ENCODE results near the gene CHEK2.
"Not testable (repeated sequence)": the region's sequence is repeated elsewhere in the genome, so short reads cannot be mapped to it uniquely, and the experiment has no call there.

Gene CHEK2

DNA sequence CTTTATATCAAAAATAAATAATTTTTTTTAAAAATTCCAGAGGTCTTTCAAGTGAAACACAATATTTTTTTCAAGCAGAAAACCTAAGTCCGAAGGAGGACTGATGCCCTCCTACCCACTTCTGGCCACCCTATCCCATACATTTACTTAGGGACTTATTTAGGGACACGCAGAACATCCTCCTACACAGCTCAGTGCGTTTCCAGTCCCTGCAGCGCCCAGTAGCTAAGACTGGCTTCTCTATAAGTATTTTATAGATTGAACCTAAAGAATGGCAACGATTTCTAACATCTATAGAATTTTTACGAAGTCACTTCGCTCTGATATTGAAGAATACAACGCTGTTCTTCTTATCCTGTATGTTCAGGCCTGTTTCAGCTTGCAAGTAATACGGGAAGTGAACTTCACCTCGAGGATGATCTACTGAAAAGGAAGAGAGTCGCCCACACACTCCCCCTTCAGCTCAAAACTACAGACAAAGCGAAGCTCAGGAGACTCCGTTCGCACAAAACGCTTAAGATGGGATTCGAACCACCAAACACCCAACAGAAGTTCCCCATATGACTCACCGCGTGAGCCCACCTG, 328 bp downstream of the CHEK2 start:
- DNase-seq (ENCODE audit: low spot score) = no peak

DNA sequence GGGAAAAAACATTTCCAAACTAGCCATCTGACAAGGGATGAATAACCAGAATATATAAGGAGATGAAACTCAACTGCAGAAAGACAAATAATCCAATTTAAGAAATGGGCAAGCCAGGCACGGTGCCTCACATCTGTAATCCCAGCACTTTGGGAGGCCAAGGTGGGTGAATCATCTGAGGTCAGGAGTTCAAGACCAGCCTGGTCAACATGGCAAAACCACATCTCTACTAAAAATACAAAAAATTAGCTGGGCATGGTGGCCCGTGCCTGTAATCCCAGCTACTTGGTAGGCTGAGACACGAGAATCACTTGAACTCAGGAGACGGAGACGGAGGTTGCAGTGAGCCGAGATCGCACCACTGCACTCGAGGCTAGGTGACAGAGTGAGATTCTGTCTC, 2.7 kb downstream of the CHEK2 start:
- not testable (repeated sequence) for DNase-seq (ENCODE audit: low spot score)

DNA sequence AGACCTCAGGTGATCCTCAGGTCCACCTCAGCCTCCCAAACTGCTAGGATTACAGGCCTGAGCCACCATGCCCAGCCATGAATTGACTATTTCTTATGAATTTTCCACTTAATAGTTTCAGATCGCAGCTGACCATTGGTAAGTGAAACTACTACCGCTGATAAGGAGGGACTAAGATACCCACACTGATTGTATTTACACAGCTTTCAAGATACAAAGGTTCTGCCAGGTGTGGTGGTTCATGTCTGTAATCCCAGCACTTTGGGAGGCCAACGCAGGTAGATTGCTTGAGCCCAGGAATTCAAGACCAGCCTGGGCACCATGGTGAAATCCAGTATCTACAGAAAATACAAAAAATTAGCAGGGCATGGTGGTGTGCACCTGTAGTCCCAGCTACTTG, 3.9 kb downstream of the CHEK2 start:
- DNase-seq (ENCODE audit: low spot score) = no peak

DNA sequence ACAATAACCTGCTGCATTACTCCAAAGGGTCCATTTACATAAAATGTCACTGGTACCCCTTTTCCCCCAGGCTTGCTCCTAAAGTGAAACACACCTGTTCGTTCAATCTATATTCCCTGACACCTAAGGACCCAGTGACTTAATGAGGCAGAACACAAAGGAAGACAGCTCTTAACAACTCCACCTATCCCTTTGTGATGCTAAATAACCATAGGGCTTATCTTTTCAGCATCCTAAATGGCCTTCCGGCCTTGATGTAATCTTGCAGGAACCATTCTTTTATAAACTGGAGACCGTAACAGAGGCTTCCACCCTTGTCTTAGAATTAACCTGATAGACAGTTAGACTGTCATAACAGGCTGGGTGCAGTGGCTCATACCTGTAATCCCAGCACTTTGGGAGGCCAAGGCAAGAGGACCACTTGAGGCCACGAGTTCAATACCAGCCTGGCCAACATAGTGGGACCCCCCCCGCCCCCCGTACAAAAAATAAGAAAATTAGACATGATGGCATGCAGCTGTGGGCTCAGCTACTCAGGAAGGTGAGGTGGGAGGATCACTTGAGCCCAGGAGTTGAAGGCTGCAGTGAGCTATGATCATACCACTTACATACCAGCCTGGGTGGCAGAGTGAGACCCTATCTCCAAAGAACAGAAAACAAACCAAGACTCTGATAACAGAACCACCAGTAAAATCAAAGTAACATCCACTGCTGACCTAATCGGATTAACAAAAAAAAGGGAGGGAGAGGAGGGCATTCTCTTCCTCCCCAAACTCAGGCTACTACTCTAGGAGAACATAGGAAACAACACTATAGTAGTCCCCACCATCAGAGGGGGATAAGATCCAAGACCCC, 5.1 kb downstream of the CHEK2 start:
- no peak for DNase-seq (ENCODE audit: low spot score)

DNA sequence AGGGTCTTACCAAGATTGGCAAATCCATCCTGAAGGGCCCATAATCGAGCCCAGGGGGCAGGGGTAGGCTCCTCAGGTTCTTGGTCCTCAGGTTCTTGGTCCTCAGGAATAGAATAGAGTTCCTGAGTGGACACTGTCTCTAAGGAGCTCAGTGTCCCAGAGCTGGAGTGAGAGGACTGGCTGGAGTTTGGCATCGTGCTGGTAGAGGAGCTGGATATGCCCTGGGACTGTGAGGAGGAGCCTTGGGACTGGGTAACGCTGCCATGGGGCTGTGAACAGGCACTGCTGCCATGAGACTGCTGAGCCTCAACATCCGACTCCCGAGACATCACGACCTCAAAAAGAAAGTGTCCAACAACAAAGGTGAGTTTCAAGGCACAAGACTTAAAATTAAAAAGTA, 7.2 kb downstream of the CHEK2 start:
- no peak for DNase-seq (ENCODE audit: low spot score)

DNA sequence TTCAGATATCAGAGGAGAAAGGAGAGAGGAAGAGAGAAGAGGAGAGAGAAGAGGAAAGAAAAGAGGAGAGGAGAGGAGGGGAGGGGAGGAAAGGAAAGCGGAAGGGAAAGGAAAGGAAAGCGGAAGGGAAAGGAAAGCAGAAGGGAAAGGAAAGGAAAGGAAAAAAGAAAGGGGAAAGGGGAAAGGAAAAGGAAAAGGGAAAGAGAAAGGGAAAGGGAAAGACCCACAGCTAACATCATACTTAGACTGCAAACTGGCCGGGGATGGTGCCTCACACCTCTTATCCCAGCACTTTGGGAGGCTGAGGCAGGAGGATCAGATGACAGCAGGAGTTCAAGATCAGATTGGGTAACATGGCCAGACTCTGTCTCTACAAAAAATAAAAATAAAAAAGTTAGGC, 11.4 kb downstream of the CHEK2 start:
- DNase-seq (ENCODE audit: low spot score) = no peak

DNA sequence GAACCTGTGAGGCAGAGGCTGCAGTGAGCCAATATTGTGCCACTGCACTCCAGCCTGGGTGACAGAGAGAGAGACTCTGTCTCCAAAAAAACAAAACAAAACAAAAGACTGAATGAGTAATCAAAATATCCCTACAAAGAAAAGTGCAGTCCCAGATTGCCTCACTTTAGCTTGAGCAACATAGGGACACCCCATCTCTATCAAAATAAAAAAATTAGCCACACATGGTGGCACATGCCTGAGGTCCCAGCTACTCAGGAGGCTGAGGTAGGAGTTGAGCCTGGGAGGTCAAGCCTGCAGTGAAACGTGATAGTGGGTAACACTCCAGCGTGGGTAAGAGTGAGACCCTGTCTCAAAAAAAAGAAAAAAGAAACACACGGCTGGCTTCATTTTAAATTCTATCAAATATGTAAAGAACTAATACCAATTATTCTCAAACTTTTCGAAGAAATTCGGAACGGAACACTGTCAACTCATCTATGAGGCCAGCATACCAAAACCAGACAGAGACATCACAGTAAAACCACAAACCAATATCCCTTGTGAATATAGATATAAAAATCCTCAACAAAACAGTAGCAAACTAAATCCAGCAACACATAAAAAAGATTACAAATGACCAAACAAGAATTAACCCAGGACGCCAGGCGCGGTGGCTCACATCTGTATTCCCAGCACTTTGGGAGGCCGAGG, 12.9 kb downstream of the CHEK2 start:
- DNase-seq (ENCODE audit: low spot score) = no peak

DNA sequence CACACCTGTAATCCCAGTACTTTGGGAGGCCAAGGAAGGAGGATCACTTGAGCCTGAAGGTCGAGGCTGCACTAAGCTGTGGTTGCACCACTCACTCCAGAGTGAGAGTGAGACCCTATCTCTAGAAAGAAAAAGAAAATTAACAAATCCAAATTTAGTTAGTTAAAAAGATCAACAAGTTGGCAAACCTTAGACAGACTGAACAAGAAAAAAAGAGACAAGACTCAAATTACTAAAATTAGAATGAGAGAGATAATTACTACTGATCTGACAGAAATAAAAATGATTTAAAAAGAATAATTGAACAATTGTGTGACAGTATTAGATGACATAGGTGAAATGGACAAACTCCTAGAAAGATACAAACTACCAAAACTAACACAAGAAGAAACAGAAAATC, 13.6 kb downstream of the CHEK2 start:
- DNase-seq (ENCODE audit: low spot score) = no peak

DNA sequence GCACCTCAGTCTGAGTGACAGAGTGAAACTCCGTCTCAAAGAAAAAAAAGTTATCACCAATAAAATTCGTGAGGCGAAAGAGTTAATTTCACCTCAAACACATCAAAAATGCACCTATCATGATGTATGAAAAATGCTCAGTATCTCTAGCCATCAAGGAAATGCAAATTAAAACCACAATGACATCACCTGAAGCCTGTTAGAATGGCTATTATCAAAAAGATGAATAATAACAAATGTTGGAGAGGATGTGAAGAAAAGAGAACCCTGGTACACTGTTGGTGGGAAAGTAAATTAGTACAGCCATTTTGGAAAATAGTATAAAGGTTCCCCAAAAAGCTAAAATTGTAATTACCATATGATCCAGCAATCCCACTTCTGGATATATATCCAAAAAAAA, 23.6 kb downstream of the CHEK2 start:
- DNase-seq (ENCODE audit: low spot score) = no peak

DNA sequence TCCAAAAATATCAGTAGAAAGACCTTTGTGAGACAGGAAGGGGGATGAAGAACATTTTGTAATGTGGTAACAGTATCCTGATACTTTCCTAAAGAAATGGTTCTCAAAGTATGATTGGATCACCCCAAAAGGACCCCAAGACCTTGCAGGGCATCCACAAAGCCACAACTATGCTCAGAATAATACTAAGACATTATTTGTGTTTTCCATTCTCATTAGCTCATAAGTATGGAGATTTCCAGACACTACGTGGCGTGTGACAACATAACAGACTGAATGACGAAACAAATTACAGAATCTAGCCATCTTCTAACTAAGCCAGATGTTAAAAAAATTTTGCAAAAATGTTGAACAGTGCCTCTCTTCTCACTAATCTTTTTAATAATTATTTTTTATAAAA, 24.9 kb downstream of the CHEK2 start:
- DNase-seq (ENCODE audit: low spot score) = no peak

DNA sequence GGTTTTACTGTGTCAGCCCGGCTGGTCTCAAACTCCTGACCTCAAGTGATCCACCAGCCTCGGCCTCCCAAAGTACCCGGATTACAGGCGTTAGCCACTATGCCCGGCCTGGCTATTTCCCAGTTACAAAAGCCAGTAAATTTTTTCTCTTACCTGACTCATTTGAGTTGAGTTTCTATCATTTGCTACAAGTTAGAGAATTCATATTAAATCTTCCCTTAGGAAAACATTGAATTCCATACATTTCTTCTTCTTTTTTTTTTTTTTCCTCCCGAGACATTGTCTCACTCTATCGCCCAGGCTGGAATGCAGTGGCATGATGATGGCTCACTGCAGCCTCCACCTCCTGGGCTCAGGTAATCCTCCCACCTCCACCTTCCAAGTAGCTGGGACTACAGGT, 26.0 kb downstream of the CHEK2 start:
- DNase-seq (ENCODE audit: low spot score) = no peak

DNA sequence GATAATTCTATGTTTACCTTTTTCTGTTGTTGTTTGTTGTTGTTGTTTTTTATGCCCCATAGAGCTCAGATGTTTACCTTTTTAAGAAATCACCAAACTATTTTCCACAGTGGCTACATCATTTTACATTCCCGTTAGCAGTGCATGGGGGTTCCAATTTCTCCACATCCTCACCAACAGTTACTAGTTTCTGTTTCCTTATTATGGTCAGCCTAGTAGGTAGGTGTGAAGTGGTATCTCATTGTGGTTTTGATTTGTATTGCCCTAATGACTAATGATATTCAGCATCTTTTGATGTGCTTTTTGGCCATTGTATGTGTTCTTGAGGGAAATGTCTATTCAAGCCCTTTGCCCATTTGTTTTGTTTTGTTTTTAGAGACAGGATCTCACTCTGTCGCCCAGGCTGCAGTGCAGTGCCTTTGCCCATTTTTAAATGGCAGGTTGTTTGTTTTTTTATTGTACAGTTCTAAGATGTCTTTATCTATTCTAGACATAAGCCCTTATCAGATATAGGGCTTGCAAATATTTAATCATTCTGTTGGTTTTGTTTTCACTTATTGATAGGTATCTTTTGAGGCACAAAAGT, 27.5 kb downstream of the CHEK2 start:
- DNase-seq (ENCODE audit: low spot score) = no peak

DNA sequence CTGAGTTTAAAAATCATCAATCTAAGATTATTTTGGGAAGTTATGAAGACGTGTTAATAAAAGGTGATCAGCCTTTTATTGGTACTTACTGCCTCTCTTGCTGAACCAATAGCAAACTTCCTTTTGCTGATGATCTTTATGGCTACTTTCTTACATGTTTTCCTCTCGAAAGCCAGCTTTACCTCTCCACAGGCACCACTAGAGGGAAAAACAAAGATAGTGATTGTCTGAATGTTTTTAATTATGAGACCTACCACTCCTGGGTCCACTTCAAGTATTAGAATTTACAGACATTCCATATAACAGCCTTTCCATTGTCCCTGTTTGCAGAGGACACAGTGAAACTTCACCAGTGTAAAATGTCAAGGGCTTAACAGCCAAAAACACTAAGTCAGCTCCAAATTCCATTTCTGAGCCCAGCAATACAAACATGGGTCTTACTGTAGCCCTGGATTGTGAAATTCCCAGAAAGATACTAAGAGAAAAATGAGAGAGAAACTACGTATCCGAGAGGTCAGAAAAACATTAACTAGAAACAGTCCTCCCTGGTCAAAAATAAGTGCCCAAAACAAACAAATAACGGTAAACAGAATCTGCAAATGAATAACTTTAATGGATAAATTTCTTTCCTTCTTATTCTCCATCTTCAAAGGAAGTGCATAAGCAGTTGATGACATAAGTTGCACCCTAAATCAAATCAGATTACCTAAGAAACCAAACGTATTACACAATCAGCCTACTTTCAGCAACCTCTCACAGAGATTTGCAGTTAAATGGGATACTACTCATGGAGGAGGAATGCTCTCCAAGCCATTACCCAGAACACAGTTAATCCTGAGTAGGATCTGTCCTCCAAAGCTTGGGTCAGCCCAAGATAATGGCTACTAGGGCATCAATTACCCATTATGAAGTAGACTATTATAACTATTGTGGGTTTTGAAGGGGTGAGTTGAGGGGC, 29.5 kb downstream of the CHEK2 start:
- DNase-seq (ENCODE audit: low spot score) = peak; percentile 71

DNA sequence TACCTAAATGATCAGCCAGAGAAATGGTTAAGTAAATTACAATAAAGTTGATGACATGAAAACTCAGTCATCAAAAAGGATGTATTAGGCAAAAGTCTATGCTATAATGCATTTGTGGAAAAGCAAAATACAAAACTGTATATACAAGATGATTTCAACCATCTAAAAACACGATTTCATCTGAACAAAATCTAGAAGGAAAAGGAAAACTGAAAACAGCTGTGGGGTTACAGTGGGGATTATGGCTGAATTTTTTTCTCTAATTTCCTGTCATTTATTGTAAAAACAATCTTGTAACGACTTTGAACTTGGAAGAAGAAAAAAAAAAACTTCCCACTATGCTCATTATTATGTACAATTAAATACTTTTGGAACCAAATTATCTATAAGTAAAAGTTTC, 30.3 kb downstream of the CHEK2 start:
- DNase-seq (ENCODE audit: low spot score) = no peak

DNA sequence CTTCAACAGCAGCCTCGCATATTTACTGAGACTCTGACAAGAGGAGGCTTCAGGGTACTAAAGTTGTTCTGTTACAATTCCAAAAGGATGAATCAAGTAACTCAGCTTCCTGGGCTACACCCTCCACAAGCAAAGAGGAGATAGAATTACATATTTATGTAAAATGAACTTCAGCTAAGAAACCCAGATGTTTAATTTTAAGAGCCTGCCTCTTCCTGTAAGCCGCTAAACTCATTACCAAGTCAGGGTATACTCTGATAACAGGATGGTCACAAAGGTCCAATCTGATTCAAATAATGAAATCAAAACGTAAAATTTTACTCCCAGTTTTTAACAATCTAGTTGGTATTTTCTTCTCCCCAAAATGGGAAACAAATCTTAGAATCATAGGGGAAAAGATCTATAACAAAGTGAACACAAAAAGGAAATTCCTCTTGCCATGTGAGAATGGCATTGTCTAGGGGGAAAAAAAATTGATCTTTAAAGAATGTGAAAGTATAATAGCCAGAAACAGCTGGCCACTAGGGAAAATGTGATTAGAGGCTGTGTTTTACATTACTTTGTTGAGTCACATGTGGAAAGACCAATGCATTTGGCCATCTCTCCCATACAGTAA, 30.9 kb downstream of the CHEK2 start:
- DNase-seq (ENCODE audit: low spot score) = peak; percentile 48

DNA sequence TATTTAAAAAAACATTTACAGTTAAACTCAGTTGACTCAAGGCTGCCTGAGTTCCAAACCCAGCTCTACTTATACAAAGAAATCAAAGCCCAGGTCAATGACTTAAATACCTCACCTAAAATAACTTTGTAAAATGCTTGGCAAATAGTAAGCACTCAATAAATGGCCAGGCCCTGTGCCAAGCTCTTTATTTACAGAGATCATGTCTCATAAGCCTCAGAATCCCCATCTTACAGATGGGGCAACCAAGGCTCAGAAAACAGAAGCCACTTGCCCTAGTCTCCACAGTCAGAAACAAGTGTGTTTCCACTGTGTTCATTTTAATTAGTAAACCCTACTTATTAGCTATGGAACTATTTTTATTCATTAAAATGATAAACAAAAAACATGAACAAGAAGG, 31.5 kb downstream of the CHEK2 start:
- no peak for DNase-seq (ENCODE audit: low spot score)

DNA sequence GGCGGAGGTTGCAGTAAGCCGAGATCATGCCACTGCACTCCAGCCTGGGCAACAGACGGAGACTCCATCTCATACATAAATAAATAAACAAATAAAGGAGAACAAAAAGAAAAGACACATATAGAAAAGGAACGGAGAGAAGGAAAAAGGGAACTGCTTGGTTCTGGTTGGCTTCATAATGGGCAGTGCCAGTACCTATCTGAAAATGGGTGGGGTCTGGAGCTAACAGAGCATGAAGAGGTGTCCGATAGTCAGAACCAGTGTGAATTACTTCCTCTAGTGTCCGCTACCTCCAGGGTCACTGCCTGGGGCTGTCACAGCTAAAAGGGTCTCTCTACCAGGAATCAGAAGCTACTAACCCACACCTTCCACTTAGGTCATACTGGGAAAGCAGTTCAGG, 34.8 kb downstream of the CHEK2 start:
- no peak for DNase-seq (ENCODE audit: low spot score)

DNA sequence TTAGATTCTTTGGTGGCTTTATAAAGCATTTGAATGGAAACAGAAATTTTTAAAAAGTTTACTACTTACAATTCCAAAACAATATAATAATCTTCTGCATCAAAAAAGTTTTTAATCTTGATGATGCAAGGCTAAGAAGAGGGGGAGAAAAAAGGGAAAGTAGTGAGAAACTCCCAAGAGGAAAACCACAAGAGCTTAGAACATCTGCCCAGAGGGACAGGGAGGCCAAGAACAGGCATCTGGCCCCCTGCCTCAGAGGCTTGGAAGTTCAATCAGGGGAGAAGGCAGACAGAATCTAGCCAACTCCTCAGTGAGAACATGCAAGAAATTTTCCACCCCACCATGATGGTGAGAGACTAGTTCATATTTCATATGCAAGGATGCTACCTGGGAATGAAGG, 38.2 kb downstream of the CHEK2 start:
- DNase-seq (ENCODE audit: low spot score) = no peak

DNA sequence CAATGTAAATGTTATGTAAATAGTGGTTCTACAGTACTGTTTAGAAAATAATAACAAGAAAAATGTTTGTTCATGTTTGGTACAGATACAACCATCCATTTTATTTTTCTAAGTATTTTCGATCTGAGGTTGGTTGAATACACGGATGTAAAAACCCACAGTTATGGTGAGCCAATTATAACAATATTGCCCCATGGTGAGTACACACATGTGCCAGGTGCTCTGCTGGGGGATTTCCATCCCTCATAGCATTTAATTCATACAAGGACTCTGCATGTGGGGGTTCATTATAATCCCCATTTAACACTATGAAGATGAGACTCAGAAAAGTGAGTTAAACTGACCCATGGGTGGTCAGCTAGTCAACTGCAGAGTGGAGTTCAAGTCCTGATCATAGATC, 38.7 kb downstream of the CHEK2 start:
- no peak for DNase-seq (ENCODE audit: low spot score)

DNA sequence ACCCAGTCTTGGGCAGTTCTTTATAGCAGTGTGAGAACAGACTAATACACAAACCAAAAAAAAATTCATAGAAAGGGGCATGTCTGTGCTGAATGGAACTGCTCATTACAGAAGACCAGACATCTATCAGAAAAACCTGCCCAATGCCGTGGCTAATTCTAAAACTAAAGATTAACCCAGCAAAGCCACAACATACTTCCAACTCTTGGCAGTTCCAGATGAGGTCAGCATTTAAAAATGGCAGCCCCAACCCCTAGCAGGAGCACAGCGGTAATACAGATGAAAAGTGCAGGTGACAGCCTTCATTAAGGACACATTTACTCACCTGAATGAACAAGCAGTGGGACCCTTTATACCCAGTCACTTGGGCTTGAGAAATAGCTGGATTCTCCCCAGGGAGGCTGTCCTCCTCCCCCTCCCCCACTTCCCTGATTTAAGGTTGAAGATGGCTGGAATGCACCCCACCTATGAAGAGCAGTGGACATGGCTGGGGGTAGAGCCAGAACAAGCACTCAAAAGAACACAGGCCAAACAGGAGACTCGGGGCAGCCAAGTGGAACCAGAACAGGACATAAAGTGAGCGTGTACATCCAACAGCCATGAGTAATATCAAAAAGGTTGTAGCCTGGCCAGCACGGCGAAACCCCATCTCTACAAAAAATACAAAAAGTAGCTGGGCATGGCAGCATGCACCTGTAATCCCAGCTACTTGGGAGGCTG, 48.4 kb downstream of the CHEK2 start:
- DNase-seq (ENCODE audit: low spot score) = not testable (repeated sequence)

DNA sequence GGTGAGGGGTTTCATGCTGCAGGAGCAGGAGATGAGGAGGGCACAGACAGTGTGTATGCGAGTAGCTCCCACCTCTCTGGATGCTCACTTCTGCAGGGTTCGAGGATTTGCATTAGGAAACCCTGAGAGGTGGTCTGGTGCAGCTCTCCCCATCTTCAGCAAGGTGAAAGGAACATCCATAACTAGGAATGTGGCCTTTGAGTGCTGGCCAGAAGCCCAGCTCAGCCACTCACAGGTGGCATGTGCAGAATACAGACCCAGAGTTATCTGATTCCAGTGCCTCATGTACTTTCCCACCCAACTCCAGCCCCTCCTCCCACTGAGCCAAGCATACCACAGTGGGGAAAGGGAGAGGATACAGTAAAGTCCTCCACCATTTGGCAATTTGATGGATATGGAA, 51.8 kb downstream of the CHEK2 start:
- not testable (repeated sequence) for DNase-seq (ENCODE audit: low spot score)

All from AG08396 (cell line).